Left ventricle myocardium inferior (tissue), 1 donor: ENCODE measurements around the gene USP20. TPM values are rescaled to one million over a fixed set of nuclear protein-coding genes. Genes with fewer than 3 reads are reported as not detected.

ENCODE experiments used
- DNase-seq: peaks from one replicate; pipeline ENCODE4 v3.0.0-alpha.2; 2020
- H3K27ac ChIP-seq: fragments of 200-600 bp; replicated peaks from 2 replicates; pipeline ENCODE4 v1.8.0; 2021
- H3K27me3 ChIP-seq: fragments of 200-600 bp; 2 replicates; pipeline ENCODE4 v1.8.0; 2021; ENCODE audit warnings: low read depth
- H3K36me3 ChIP-seq: fragments of 200-600 bp; 2 replicates; pipeline ENCODE4 v1.8.0; 2021
- H3K4me1 ChIP-seq: fragments of 200-600 bp; 2 replicates; pipeline ENCODE4 v1.8.0; 2021
- H3K4me3 ChIP-seq: fragments of 200-600 bp; 2 replicates; pipeline ENCODE4 v1.8.0; 2021; ENCODE audit warnings: mild to moderate bottlenecking, moderate library complexity
- H3K9me3 ChIP-seq: fragments of 200-600 bp; replicated peaks from 2 replicates; pipeline ENCODE4 v1.8.0; 2021
- CTCF ChIP-seq: fragments of 200-600 bp; IDR thresholded peaks from 2 replicates; pipeline ENCODE4 v1.8.0; 2021; ENCODE audit warnings: antibody characterized with exemption, mild to moderate bottlenecking, borderline replicate concordance
- intact Hi-C: fragments of 100-400 bp; cut with micrococcal nuclease; formaldehyde crosslinking; loops from one replicate; pipeline ENCODE4 v1.11.0; 2022
- total RNA-seq: library from RNA; stranded (reverse); fragmentation: NEBNext Ultra II Directional; extraction: Animal tissue kit (Norgen Biotek cat#: 25700); gene quantifications from one replicate; pipeline ENCODE4 v1.2.1, GENCODE V29; 2021
- donor health status: DM: no; HTN: yes; CAD: no; lungs with severe emphysema.

The USP20 gene
- total RNA-seq, 1 donor from 2014 or later = 13.2 TPM

- Histone ChIP-seq H3K4me1 (no peaks in the 10 kb centered on the region), H3K36me3 (peaks cover 74% of the 10 kb centered on the region), H3K4me3 (no peak overlapping the region), H3K9me3 (no peaks in the 10 kb centered on the region), H3K27me3 (no peaks in the 10 kb centered on the region), H3K27ac (no peak overlapping the region)
- no peak for DNase-seq
- intact Hi-C loops = no loop called here
- TF ChIP-seq CTCF = no peak
These were observed 71.0 kb downstream of the USP20 start for GRCh38 chr9:129906298-129906697.

GRCh38 chr9:129907201-129907600 is 71.9 kb downstream of the USP20 start:
- no peak for DNase-seq
- no peaks in the 10 kb centered on the region for H3K4me1 ChIP-seq
- no peak for TF ChIP-seq CTCF
- no peaks in the 10 kb centered on the region for H3K9me3 ChIP-seq
- no peak overlapping the region for H3K27ac ChIP-seq
- intact Hi-C loops = no loop called here
- no peak overlapping the region for H3K4me3 ChIP-seq
- H3K36me3 ChIP-seq = peaks cover 65% of the 10 kb centered on the region
- no peaks in the 10 kb centered on the region for H3K27me3 ChIP-seq

GRCh38 chr9:129908906-129909305 is 73.6 kb downstream of the USP20 start:
- H3K36me3 ChIP-seq = peaks cover 62% of the 10 kb centered on the region

GRCh38 chr9:129909851-129910250 is 74.6 kb downstream of the USP20 start:
- Histone ChIP-seq H3K27me3 (no peaks in the 10 kb centered on the region), H3K9me3 (no peaks in the 10 kb centered on the region), H3K27ac (no peak overlapping the region), H3K36me3 (peaks cover 57% of the 10 kb centered on the region), H3K4me1 (no peaks in the 10 kb centered on the region), H3K4me3 (no peak overlapping the region)
- intact Hi-C loops = no loop called here
- TF ChIP-seq CTCF = no peak
- no peak for DNase-seq

More at GRCh38 chr9:129908906-129909305, 73.6 kb downstream of the USP20 start:
- Histone ChIP-seq H3K27me3 (no peaks in the 10 kb centered on the region), H3K27ac (no peak overlapping the region), H3K4me3 (no peak overlapping the region), H3K9me3 (no peaks in the 10 kb centered on the region), H3K4me1 (no peaks in the 10 kb centered on the region)
- intact Hi-C loops = no loop called here
- TF ChIP-seq CTCF = no peak
- DNase-seq = no peak

GRCh38 chr9:129910628-129911567 is 75.6 kb downstream of the USP20 start:
- intact Hi-C loops = no loop called here
- H3K27ac ChIP-seq = no peak overlapping the region
- no peak overlapping the region for H3K4me3 ChIP-seq
- H3K27me3 ChIP-seq = no peaks in the 10 kb centered on the region
- no peak for DNase-seq
- peaks cover 49% of the 10 kb centered on the region for H3K36me3 ChIP-seq
- no peak for TF ChIP-seq CTCF
- H3K9me3 ChIP-seq = no peaks in the 10 kb centered on the region
- H3K4me1 ChIP-seq = no peaks in the 10 kb centered on the region
